H1 (cell line): ENCODE results near the gene GSTO2. TPM values are rescaled to one million over a fixed set of nuclear protein-coding genes. Genes with fewer than 3 reads are reported as not detected.

ENCODE experiments used
- CTCF ChIA-PET: fragments of 300-600 bp; sonication (Branson Sonifier 250); formaldehyde crosslinking; loops from one replicate; lab custom pipeline; 2021; ENCODE audit not compliant: partially characterized antibody; lab: Charles Lee
- POLR2A ChIA-PET: fragments of 300-600 bp; sonication (Branson Sonifier 250); formaldehyde crosslinking; loops from one replicate; lab custom pipeline; 2021; ENCODE audit warnings: inconsistent platforms; ENCODE audit not compliant: partially characterized antibody; lab: Charles Lee
- DNase-seq, 2 experiments: peaks; one replicate each; pipeline versions ENCODE4 v3.0.0 to v3.0.0-alpha.2; 2010 to 2022; ENCODE audit warnings: low spot score in 2 of 2, low read depth in 1 of 2, mixed read lengths in 1 of 2
- FAIRE-seq: peaks from 2 replicates; lab custom pipeline; 2011; peaks lifted over from hg19 to GRCh38; lab: Jason Lieb, UNC
- H2AFZ ChIP-seq: 2 replicates; pipeline ENCODE4 v1.8.1; 2012; ENCODE audit warnings: low read length, inconsistent platforms
- H2AK5ac ChIP-seq: 2 replicates; pipeline ENCODE4 v1.6.1; 2013; ENCODE audit warnings: low read depth, low read length
- H2BK120ac ChIP-seq: replicated peaks from 2 replicates; pipeline ENCODE3; 2013; ENCODE audit warnings: low read depth, low read length, inconsistent platforms
- H2BK12ac ChIP-seq: 2 replicates; pipeline ENCODE4 v1.6.1; 2013; ENCODE audit warnings: low read depth, low read length
- H2BK15ac ChIP-seq: 2 replicates; pipeline ENCODE4 v1.6.1; 2013; ENCODE audit warnings: low read length
- H2BK20ac ChIP-seq: 2 replicates; pipeline ENCODE4 v1.6.1; 2013; ENCODE audit warnings: low read length
- H2BK5ac ChIP-seq: 2 replicates; pipeline ENCODE4 v1.6.1; 2013; ENCODE audit warnings: low read depth, low read length
- H3K14ac ChIP-seq: 2 replicates; pipeline ENCODE4 v1.6.1; 2013; ENCODE audit warnings: inconsistent platforms; ENCODE audit not compliant: insufficient read length
- H3K18ac ChIP-seq: 2 replicates; pipeline ENCODE4 v1.6.1; 2013; ENCODE audit warnings: low read length; ENCODE audit errors: extremely low read depth
- H3K23ac ChIP-seq: 2 replicates; pipeline ENCODE4 v1.6.1; 2013; ENCODE audit warnings: inconsistent platforms; ENCODE audit not compliant: insufficient read length
- H3K23me2 ChIP-seq: 2 replicates; pipeline ENCODE4 v1.6.1; 2013; ENCODE audit warnings: low read depth, low read length
- H3K27ac ChIP-seq: 2 replicates; pipeline ENCODE4 v1.6.1; 2011; ENCODE audit warnings: low read depth, low read length, inconsistent platforms
- H3K27me3 ChIP-seq, 4 experiments: replicated peaks in 1 of 4; 1 replicate in 1 of 4; 2 replicates in 3 of 4; pipeline versions ENCODE4 v1.6.1 to v1.8.1; 2011 to 2013; ENCODE audit warnings: low read length in 3 of 4, mild to moderate bottlenecking in 3 of 4, inconsistent platforms in 2 of 4, mixed read lengths in 2 of 4, moderate library complexity in 1 of 4; ENCODE audit not compliant: control insufficient read depth in 3 of 4, insufficient read depth in 3 of 4; ENCODE audit errors: extremely low read depth in 1 of 4
- H3K36me3 ChIP-seq, 4 experiments: 2 replicates each; pipeline versions ENCODE4 v1.6.1 to v1.8.1; 2011 to 2013; ENCODE audit warnings: mild to moderate bottlenecking in 4 of 4, low read length in 3 of 4, moderate library complexity in 2 of 4, control low read depth in 1 of 4, inconsistent platforms in 1 of 4; ENCODE audit not compliant: insufficient read depth in 4 of 4, control insufficient read depth in 2 of 4
- H3K4ac ChIP-seq: replicated peaks from 2 replicates; pipeline ENCODE3; 2013; ENCODE audit warnings: low read length, low read depth, mixed read lengths, inconsistent platforms; ENCODE audit not compliant: insufficient read length
- H3K4me1 ChIP-seq, 4 experiments: replicated peaks in 1 of 4; 1 replicate in 1 of 4; 2 replicates in 3 of 4; pipeline versions ENCODE4 v1.6.1 to v1.8.1; 2011 to 2013; ENCODE audit warnings: low read length in 3 of 4, inconsistent platforms in 2 of 4, mixed read lengths in 1 of 4; ENCODE audit not compliant: insufficient read depth in 4 of 4, control insufficient read depth in 3 of 4
- H3K4me2 ChIP-seq, 2 experiments: 2 replicates each; pipeline versions ENCODE4 v1.6.1 to v1.8.1; 2011 to 2013; ENCODE audit warnings: low read depth in 2 of 2, low read length in 2 of 2, control low read depth in 1 of 2, inconsistent platforms in 1 of 2, mild to moderate bottlenecking in 1 of 2; ENCODE audit not compliant: insufficient read depth in 1 of 2
- H3K4me3 ChIP-seq, 4 experiments: fragments of 200-600, 300-600 bp in 1 of 4; sonication (generic), shearing (Covaris generic), sonication (Bioruptor Twin) in 1 of 4; 2 replicates each; pipeline versions ENCODE4 v1.5.1 to v1.8.1; 2011 to 2016; ENCODE audit warnings: low read length in 4 of 4, low read depth in 3 of 4, control low read depth in 2 of 4, inconsistent platforms in 2 of 4, mild to moderate bottlenecking in 2 of 4, mixed read lengths in 1 of 4, moderate library complexity in 1 of 4; ENCODE audit not compliant: insufficient read depth in 2 of 4; ENCODE audit errors: extremely low read depth in 1 of 4
- H3K56ac ChIP-seq: replicated peaks from 2 replicates; pipeline ENCODE3; 2013; ENCODE audit warnings: low read depth, mild to moderate bottlenecking, mixed read lengths, low read length, inconsistent platforms; ENCODE audit not compliant: insufficient read length
- H3K79me1 ChIP-seq: 2 replicates; pipeline ENCODE4 v1.6.1; 2013; ENCODE audit warnings: low read depth, low read length, control low read depth
- H3K79me2 ChIP-seq, 2 experiments: 2 replicates each; pipeline versions ENCODE4 v1.6.1 to v1.8.1; 2012 to 2013; ENCODE audit warnings: low read length in 2 of 2, mild to moderate bottlenecking in 2 of 2, inconsistent platforms in 1 of 2; ENCODE audit not compliant: insufficient read depth in 2 of 2, control insufficient read depth in 1 of 2
- H3K9ac ChIP-seq, 4 experiments: replicated peaks in 1 of 4; 1 replicate in 1 of 4; 2 replicates in 3 of 4; pipeline versions ENCODE4 v1.6.1 to v1.8.1; 2011 to 2013; ENCODE audit warnings: low read depth in 3 of 4, low read length in 3 of 4, control low read depth in 2 of 4, mild to moderate bottlenecking in 2 of 4, moderate library complexity in 2 of 4, inconsistent platforms in 1 of 4; ENCODE audit errors: extremely low read depth in 1 of 4
- H3K9me3 ChIP-seq, 2 experiments: 2 replicates each; pipeline versions ENCODE4 v1.6.1 to v1.8.1; 2012 to 2013; ENCODE audit warnings: mild to moderate bottlenecking in 2 of 2, moderate library complexity in 2 of 2, control low read depth in 1 of 2, inconsistent platforms in 1 of 2, low read depth in 1 of 2, low read length in 1 of 2, mixed read lengths in 1 of 2; ENCODE audit not compliant: insufficient read depth in 2 of 2
- H4K20me1 ChIP-seq, 2 experiments: replicated peaks in 1 of 2; 2 replicates each; pipeline versions ENCODE3 to v1.8.1; 2011 to 2013; ENCODE audit warnings: inconsistent platforms in 2 of 2, low read length in 2 of 2, mild to moderate bottlenecking in 1 of 2; ENCODE audit not compliant: insufficient read depth in 2 of 2, control insufficient read depth in 1 of 2
- H4K5ac ChIP-seq: 2 replicates; pipeline ENCODE4 v1.6.1; 2013; ENCODE audit warnings: low read length, low read depth, mixed read lengths, inconsistent platforms; ENCODE audit not compliant: insufficient read length
- H4K8ac ChIP-seq: 2 replicates; pipeline ENCODE4 v1.8.0; 2013; ENCODE audit warnings: mild to moderate bottlenecking, moderate library complexity, low read length, inconsistent platforms; ENCODE audit not compliant: insufficient read depth; ENCODE audit errors: extremely low read depth
- H4K91ac ChIP-seq: replicated peaks from 2 replicates; pipeline ENCODE3; 2013; ENCODE audit warnings: low read length, mixed read lengths, inconsistent platforms; ENCODE audit not compliant: insufficient read length
- BACH1 ChIP-seq: IDR thresholded peaks from 2 replicates; pipeline ENCODE4 v1.6.1; 2012; ENCODE audit warnings: low read length, improper control_type of control experiment
- E2F6 ChIP-seq: IDR thresholded peaks from 2 replicates; pipeline ENCODE4 v1.6.1; 2012; ENCODE audit warnings: inconsistent platforms
- EP300 ChIP-seq, 2 experiments: IDR thresholded peaks; 1 replicate in 1 of 2; 2 replicates in 1 of 2; pipeline ENCODE4 v1.6.1; 2011 to 2012; ENCODE audit warnings: low read depth in 2 of 2, low read length in 2 of 2, mild to moderate bottlenecking in 2 of 2, borderline replicate concordance in 1 of 2, inconsistent platforms in 1 of 2, moderate library complexity in 1 of 2
- KDM5A ChIP-seq: fragments of 200-600 bp; IDR thresholded peaks from 2 replicates; pipeline ENCODE4 v1.7.1; 2012; ENCODE audit warnings: mild to moderate bottlenecking, low read length, inconsistent platforms, mixed read lengths
- PHF8 ChIP-seq: fragments of 200-600 bp; sonication (generic); conservative IDR thresholded peaks from 2 replicates; pipeline ENCODE4 v1.7.1; 2012; ENCODE audit warnings: low read depth, mild to moderate bottlenecking, inconsistent platforms, low read length, moderate library complexity
- SIRT6 ChIP-seq: IDR thresholded peaks from one replicate; pipeline ENCODE4 v1.7.1; 2012; ENCODE audit warnings: low read length, inconsistent platforms
- TBP ChIP-seq: IDR thresholded peaks from 2 replicates; pipeline ENCODE4 v1.6.1; 2011; ENCODE audit warnings: low read depth, low read length, improper control_type of control experiment
- TEAD4 ChIP-seq: IDR thresholded peaks from 2 replicates; pipeline ENCODE4 v1.6.1; 2012; ENCODE audit warnings: low read depth, low read length, inconsistent platforms, mixed read lengths
- WGBS, 2 experiments: shearing (Covaris generic) in 1 of 2; methylation state at CpG; one replicate each; pipeline versions ENCODE4 v1.1.6 to v1.1.7; 2013 to 2015; ENCODE audit warnings: low lambda C conversion rate in 2 of 2, mixed read lengths in 2 of 2, inconsistent platforms in 1 of 2, low coverage in 1 of 2, missing lambda C conversion rate in 1 of 2; ENCODE audit not compliant: insufficient replicate concordance in 2 of 2, insufficient coverage in 1 of 2, insufficient read length in 1 of 2; ENCODE audit errors: extremely low coverage in 1 of 2, missing lambda C conversion rate in 1 of 2; 5-methylcytosine and 5-hydroxymethylcytosine counted together
- polyA plus RNA-seq, 7 experiments: library from polyadenylated mRNA; depleted of rRNA in 3 of 7; stranded (reverse) in 5 of 7; unstranded in 2 of 7; fragments of >200 nt in 5 of 7; fragments of 200-250 nt in 2 of 7; gene quantifications; 1 replicate in 5 of 7; 2 replicates in 1 of 7; 4 replicates in 1 of 7; pipeline versions ENCODE4 v1.2.1 to v1.2.3, GENCODE V29; 2011 to 2013; ENCODE audit warnings: missing spikeins in 2 of 7, mixed read lengths in 2 of 7
- total RNA-seq: library from RNA; stranded (reverse); fragmentation: NEBNext Ultra II Directional; extraction: Animal tissue kit (Norgen Biotek cat#: 25700); gene quantifications from 2 replicates; pipeline ENCODE4 v1.2.1, GENCODE V29; 2021
- TF ChIP-seq, protein P1 (sequence below): IDR thresholded peaks from 2 replicates; pipeline ENCODE4 v1.6.1; 2012; ENCODE audit warnings: inconsistent platforms

Gene GSTO2
- total and polyA plus RNA-seq, 2 of the 8 experiments (the other 6 are each of a cell fraction or from before 2014, with no cell fraction given): 13.1 to 41.7 TPM

DNA sequence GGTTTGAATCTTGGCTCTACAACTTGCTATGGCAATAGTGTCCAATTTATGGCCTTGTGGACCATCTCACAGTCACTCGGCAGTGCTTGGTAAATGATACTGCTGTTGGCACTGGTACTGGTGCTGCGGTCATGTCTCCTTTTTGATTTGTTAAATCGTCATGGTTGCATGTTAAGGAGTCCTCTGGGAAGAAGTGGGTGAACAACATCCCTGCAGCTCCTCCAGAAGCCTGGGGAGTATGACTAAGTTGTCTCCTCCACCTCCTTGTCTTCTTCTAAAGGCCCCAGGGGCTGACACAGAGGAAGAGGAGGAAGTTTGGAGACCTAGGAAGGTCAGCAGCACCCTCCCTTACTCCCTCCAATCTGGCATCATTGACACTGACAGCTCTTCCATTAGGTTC lies 60.8 kb downstream of the GSTO2 start:
- no peak overlapping the region for H2BK120ac ChIP-seq
- TF ChIP-seq TEAD4 (no peak), TBP (no peak), PHF8 (no peak), E2F6 (no peak), KDM5A (no peak), SIRT6 (no peak), EP300 (IDR thresholded peaks at IDR 0.05; ENCODE audit: borderline replicate concordance in 1 of 2, low read depth in 2 of 2, low read length in 2 of 2) (no peak), BACH1 (no peak)
- TF ChIP-seq, protein P1, sequence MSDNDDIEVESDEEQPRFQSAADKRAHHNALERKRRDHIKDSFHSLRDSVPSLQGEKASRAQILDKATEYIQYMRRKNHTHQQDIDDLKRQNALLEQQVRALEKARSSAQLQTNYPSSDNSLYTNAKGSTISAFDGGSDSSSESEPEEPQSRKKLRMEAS: no peak
- no peak overlapping the region for H4K8ac ChIP-seq
- H3K4me1 ChIP-seq: peaks cover 46 to 73% (median 57%) of the 10 kb centered on the region in 4 experiments
- no peak overlapping the region for H3K56ac ChIP-seq
- 0 out of 2 replicates have a peak overlapping the region, but pooled peaks have one; percentile 78 for H2AK5ac ChIP-seq
- H3K9me3 ChIP-seq: no peaks in the 10 kb centered on the region
- no peak overlapping the region for H2AFZ ChIP-seq
- H2BK5ac ChIP-seq: peak overlapping the region; percentile 69; the same call in 1 of the 2 replicates
- no peak overlapping the region for H2BK15ac ChIP-seq
- no peak overlapping the region for H3K23ac ChIP-seq
- no peaks in the 10 kb centered on the region for H3K23me2 ChIP-seq
- H3K4me3 ChIP-seq: no peak overlapping the region
- POLR2A ChIA-PET: interaction anchor here (0.6 to 4.9 kb wide), 4 partner anchors 9 to 54 kb away, joined by 3 to 37 read pairs (median 6); partner anchors contain the start of gene ITPRIP
- peak overlapping the region; percentile 22 for H3K4ac ChIP-seq
- H3K9ac ChIP-seq: peak overlapping the region in 1 of 4 experiments; percentile 51; a peak in 2 of 7 replicates
- FAIRE-seq (no peak), DNase-seq (no peak)
- H4K20me1 ChIP-seq: peaks cover 4% of the 10 kb centered on the region in 2 experiments
- H3K18ac ChIP-seq: peak overlapping the region; percentile 43; the same call in 1 of the 2 replicates
- CTCF ChIA-PET: interaction anchor here (1.0 to 18.5 kb wide), 7 partner anchors 8 to 55 kb away, joined by 3 to 166 read pairs (median 7); partner anchors contain the start of genes CFAP58 and ITPRIP
- H3K14ac ChIP-seq: no peak overlapping the region
- WGBS, 2 experiments: 81% methylated on average over 3 of the region's 3 CpGs; no CpG with 5 or more reads in 1 of the 2 experiments
- peak overlapping the region; percentile 87; the same call in 1 of the 2 replicates for H3K27ac ChIP-seq
- no peak overlapping the region for H4K5ac ChIP-seq
- H3K79me2 ChIP-seq: peaks cover 9 to 88% of the 10 kb centered on the region in 2 experiments; a peak in 3 of 4 replicates
- peak overlapping the region; percentile 37; the same call in 1 of the 2 replicates for H2BK20ac ChIP-seq
- H3K27me3 ChIP-seq: no peaks in the 10 kb centered on the region
- H3K4me2 ChIP-seq: peak overlapping the region in 1 of 2 experiments; percentile 79; a peak in 3 of 4 replicates
- H2BK12ac ChIP-seq: no peak overlapping the region; the same call in none of the 2 replicates
- no peaks in the 10 kb centered on the region for H3K36me3 ChIP-seq
- peaks cover 37% of the 10 kb centered on the region for H3K79me1 ChIP-seq
- peak overlapping the region; percentile 76 for H4K91ac ChIP-seq
